Esophagus muscularis mucosa (tissue), 4 donors: ENCODE measurements around the gene CELF2.

ENCODE experiments used
- CTCF ChIP-seq, 3 experiments: fragments of 200-600 bp in 2 of 3; fragments of 450-650 bp in 1 of 3; sonication (generic) in 2 of 3; IDR thresholded peaks; one replicate each; pipeline ENCODE4 v1.5.1; 2017 to 2019; ENCODE audit warnings: antibody characterized with exemption in 3 of 3, mild to moderate bottlenecking in 2 of 3, moderate library complexity in 1 of 3
- EP300 ChIP-seq: sonication (generic); formaldehyde crosslinking; IDR thresholded peaks from one replicate; pipeline ENCODE4 v1.6.1; 2017; ENCODE audit warnings: antibody characterized with exemption
- POLR2A ChIP-seq: fragments of 450-650 bp; IDR thresholded peaks from one replicate; pipeline ENCODE4 v1.6.1; 2017; ENCODE audit warnings: antibody characterized with exemption, moderate library complexity, mild to moderate bottlenecking, low read depth
- POLR2AphosphoS5 ChIP-seq, 2 donors: sonication (generic); formaldehyde crosslinking; IDR thresholded peaks; one replicate each; pipeline ENCODE4 v1.6.1; 2017; ENCODE audit warnings: antibody characterized with exemption in 2 of 2

GRCh38 chr10:11307004-11307403 lies 289.3 kb downstream of the CELF2 start:
- no peak for TF ChIP-seq CTCF (IDR thresholded peaks at IDR 0.05)
- no peak for TF ChIP-seq POLR2A
- TF ChIP-seq POLR2AphosphoS5 (IDR thresholded peaks at IDR 0.05) = no peak
- no peak for TF ChIP-seq EP300
